H1 (cell line): ENCODE measurements around the gene ZNF526. TPM values are rescaled to one million over a fixed set of nuclear protein-coding genes. Genes with fewer than 3 reads are reported as not detected.

ENCODE experiments used
- CTCF ChIA-PET: fragments of 300-600 bp; sonication (Branson Sonifier 250); formaldehyde crosslinking; loops from one replicate; lab custom pipeline; 2021; ENCODE audit not compliant: partially characterized antibody; lab: Charles Lee
- POLR2A ChIA-PET: fragments of 300-600 bp; sonication (Branson Sonifier 250); formaldehyde crosslinking; loops from one replicate; lab custom pipeline; 2021; ENCODE audit warnings: inconsistent platforms; ENCODE audit not compliant: partially characterized antibody; lab: Charles Lee
- DNase-seq, 2 experiments: peaks; one replicate each; pipeline versions ENCODE4 v3.0.0 to v3.0.0-alpha.2; 2010 to 2022; ENCODE audit warnings: low spot score in 2 of 2, low read depth in 1 of 2, mixed read lengths in 1 of 2
- FAIRE-seq: peaks from 2 replicates; lab custom pipeline; 2011; peaks lifted over from hg19 to GRCh38; lab: Jason Lieb, UNC
- H2AFZ ChIP-seq: 2 replicates; pipeline ENCODE4 v1.8.1; 2012; ENCODE audit warnings: low read length, inconsistent platforms
- H2AK5ac ChIP-seq: 2 replicates; pipeline ENCODE4 v1.6.1; 2013; ENCODE audit warnings: low read depth, low read length
- H2BK120ac ChIP-seq: replicated peaks from 2 replicates; pipeline ENCODE3; 2013; ENCODE audit warnings: low read depth, low read length, inconsistent platforms
- H2BK12ac ChIP-seq: 2 replicates; pipeline ENCODE4 v1.6.1; 2013; ENCODE audit warnings: low read depth, low read length
- H2BK15ac ChIP-seq: 2 replicates; pipeline ENCODE4 v1.6.1; 2013; ENCODE audit warnings: low read length
- H2BK20ac ChIP-seq: 2 replicates; pipeline ENCODE4 v1.6.1; 2013; ENCODE audit warnings: low read length
- H2BK5ac ChIP-seq: 2 replicates; pipeline ENCODE4 v1.6.1; 2013; ENCODE audit warnings: low read depth, low read length
- H3K14ac ChIP-seq: 2 replicates; pipeline ENCODE4 v1.6.1; 2013; ENCODE audit warnings: inconsistent platforms; ENCODE audit not compliant: insufficient read length
- H3K18ac ChIP-seq: 2 replicates; pipeline ENCODE4 v1.6.1; 2013; ENCODE audit warnings: low read length; ENCODE audit errors: extremely low read depth
- H3K23ac ChIP-seq: 2 replicates; pipeline ENCODE4 v1.6.1; 2013; ENCODE audit warnings: inconsistent platforms; ENCODE audit not compliant: insufficient read length
- H3K23me2 ChIP-seq: 2 replicates; pipeline ENCODE4 v1.6.1; 2013; ENCODE audit warnings: low read depth, low read length
- H3K27ac ChIP-seq: 2 replicates; pipeline ENCODE4 v1.6.1; 2011; ENCODE audit warnings: low read depth, low read length, inconsistent platforms
- H3K27me3 ChIP-seq, 4 experiments: replicated peaks in 1 of 4; 1 replicate in 1 of 4; 2 replicates in 3 of 4; pipeline versions ENCODE4 v1.6.1 to v1.8.1; 2011 to 2013; ENCODE audit warnings: low read length in 3 of 4, mild to moderate bottlenecking in 3 of 4, inconsistent platforms in 2 of 4, mixed read lengths in 2 of 4, moderate library complexity in 1 of 4; ENCODE audit not compliant: control insufficient read depth in 3 of 4, insufficient read depth in 3 of 4; ENCODE audit errors: extremely low read depth in 1 of 4
- H3K36me3 ChIP-seq, 4 experiments: 2 replicates each; pipeline versions ENCODE4 v1.6.1 to v1.8.1; 2011 to 2013; ENCODE audit warnings: mild to moderate bottlenecking in 4 of 4, low read length in 3 of 4, moderate library complexity in 2 of 4, control low read depth in 1 of 4, inconsistent platforms in 1 of 4; ENCODE audit not compliant: insufficient read depth in 4 of 4, control insufficient read depth in 2 of 4
- H3K4ac ChIP-seq: replicated peaks from 2 replicates; pipeline ENCODE3; 2013; ENCODE audit warnings: low read length, low read depth, mixed read lengths, inconsistent platforms; ENCODE audit not compliant: insufficient read length
- H3K4me1 ChIP-seq, 4 experiments: replicated peaks in 1 of 4; 1 replicate in 1 of 4; 2 replicates in 3 of 4; pipeline versions ENCODE4 v1.6.1 to v1.8.1; 2011 to 2013; ENCODE audit warnings: low read length in 3 of 4, inconsistent platforms in 2 of 4, mixed read lengths in 1 of 4; ENCODE audit not compliant: insufficient read depth in 4 of 4, control insufficient read depth in 3 of 4
- H3K4me2 ChIP-seq, 2 experiments: 2 replicates each; pipeline versions ENCODE4 v1.6.1 to v1.8.1; 2011 to 2013; ENCODE audit warnings: low read depth in 2 of 2, low read length in 2 of 2, control low read depth in 1 of 2, inconsistent platforms in 1 of 2, mild to moderate bottlenecking in 1 of 2; ENCODE audit not compliant: insufficient read depth in 1 of 2
- H3K4me3 ChIP-seq, 4 experiments: fragments of 200-600, 300-600 bp in 1 of 4; sonication (generic), shearing (Covaris generic), sonication (Bioruptor Twin) in 1 of 4; 2 replicates each; pipeline versions ENCODE4 v1.5.1 to v1.8.1; 2011 to 2016; ENCODE audit warnings: low read length in 4 of 4, low read depth in 3 of 4, control low read depth in 2 of 4, inconsistent platforms in 2 of 4, mild to moderate bottlenecking in 2 of 4, mixed read lengths in 1 of 4, moderate library complexity in 1 of 4; ENCODE audit not compliant: insufficient read depth in 2 of 4; ENCODE audit errors: extremely low read depth in 1 of 4
- H3K56ac ChIP-seq: replicated peaks from 2 replicates; pipeline ENCODE3; 2013; ENCODE audit warnings: low read depth, mild to moderate bottlenecking, mixed read lengths, low read length, inconsistent platforms; ENCODE audit not compliant: insufficient read length
- H3K79me1 ChIP-seq: 2 replicates; pipeline ENCODE4 v1.6.1; 2013; ENCODE audit warnings: low read depth, low read length, control low read depth
- H3K79me2 ChIP-seq, 2 experiments: 2 replicates each; pipeline versions ENCODE4 v1.6.1 to v1.8.1; 2012 to 2013; ENCODE audit warnings: low read length in 2 of 2, mild to moderate bottlenecking in 2 of 2, inconsistent platforms in 1 of 2; ENCODE audit not compliant: insufficient read depth in 2 of 2, control insufficient read depth in 1 of 2
- H3K9ac ChIP-seq, 4 experiments: replicated peaks in 1 of 4; 1 replicate in 1 of 4; 2 replicates in 3 of 4; pipeline versions ENCODE4 v1.6.1 to v1.8.1; 2011 to 2013; ENCODE audit warnings: low read depth in 3 of 4, low read length in 3 of 4, control low read depth in 2 of 4, mild to moderate bottlenecking in 2 of 4, moderate library complexity in 2 of 4, inconsistent platforms in 1 of 4; ENCODE audit errors: extremely low read depth in 1 of 4
- H3K9me3 ChIP-seq, 2 experiments: 2 replicates each; pipeline versions ENCODE4 v1.6.1 to v1.8.1; 2012 to 2013; ENCODE audit warnings: mild to moderate bottlenecking in 2 of 2, moderate library complexity in 2 of 2, control low read depth in 1 of 2, inconsistent platforms in 1 of 2, low read depth in 1 of 2, low read length in 1 of 2, mixed read lengths in 1 of 2; ENCODE audit not compliant: insufficient read depth in 2 of 2
- H4K20me1 ChIP-seq, 2 experiments: replicated peaks in 1 of 2; 2 replicates each; pipeline versions ENCODE3 to v1.8.1; 2011 to 2013; ENCODE audit warnings: inconsistent platforms in 2 of 2, low read length in 2 of 2, mild to moderate bottlenecking in 1 of 2; ENCODE audit not compliant: insufficient read depth in 2 of 2, control insufficient read depth in 1 of 2
- H4K5ac ChIP-seq: 2 replicates; pipeline ENCODE4 v1.6.1; 2013; ENCODE audit warnings: low read length, low read depth, mixed read lengths, inconsistent platforms; ENCODE audit not compliant: insufficient read length
- H4K8ac ChIP-seq: 2 replicates; pipeline ENCODE4 v1.8.0; 2013; ENCODE audit warnings: mild to moderate bottlenecking, moderate library complexity, low read length, inconsistent platforms; ENCODE audit not compliant: insufficient read depth; ENCODE audit errors: extremely low read depth
- H4K91ac ChIP-seq: replicated peaks from 2 replicates; pipeline ENCODE3; 2013; ENCODE audit warnings: low read length, mixed read lengths, inconsistent platforms; ENCODE audit not compliant: insufficient read length
- BRCA1 ChIP-seq: IDR thresholded peaks from 2 replicates; pipeline ENCODE4 v1.6.1; 2012; ENCODE audit warnings: low read depth, low read length, improper control_type of control experiment
- CEBPB ChIP-seq: IDR thresholded peaks from 2 replicates; pipeline ENCODE4 v1.6.1; 2012; ENCODE audit warnings: low read depth, low read length
- CREB1 ChIP-seq: IDR thresholded peaks from 2 replicates; pipeline ENCODE4 v1.6.1; 2012; ENCODE audit warnings: inconsistent platforms
- EZH2 ChIP-seq: fragments of 200-600 bp; sonication (generic); IDR thresholded peaks from 2 replicates; pipeline ENCODE4 v1.7.1; 2012; ENCODE audit warnings: low read depth, mild to moderate bottlenecking, moderate library complexity, low read length, inconsistent platforms; ENCODE audit not compliant: severe bottlenecking
- FOSL1 ChIP-seq: IDR thresholded peaks from 2 replicates; pipeline ENCODE4 v1.6.1; 2011; ENCODE audit warnings: mild to moderate bottlenecking, low read depth, low read length, moderate library complexity; ENCODE audit not compliant: insufficient read depth
- KDM5A ChIP-seq: fragments of 200-600 bp; IDR thresholded peaks from 2 replicates; pipeline ENCODE4 v1.7.1; 2012; ENCODE audit warnings: mild to moderate bottlenecking, low read length, inconsistent platforms, mixed read lengths
- NRF1 ChIP-seq: IDR thresholded peaks from 2 replicates; pipeline ENCODE4 v1.6.1; 2011; ENCODE audit warnings: mild to moderate bottlenecking, low read depth, low read length, improper control_type of control experiment
- RAD21 ChIP-seq, 2 experiments: IDR thresholded peaks in 1 of 2; conservative IDR thresholded peaks in 1 of 2; 2 replicates each; pipeline ENCODE4 v1.6.1; 2011; ENCODE audit warnings: low read depth in 2 of 2, low read length in 2 of 2, improper control_type of control experiment in 1 of 2, inconsistent platforms in 1 of 2, mild to moderate bottlenecking in 1 of 2, moderate library complexity in 1 of 2
- SIN3A ChIP-seq, 2 experiments: IDR thresholded peaks in 1 of 2; conservative IDR thresholded peaks in 1 of 2; 2 replicates each; pipeline ENCODE4 v1.6.1; 2011 to 2012; ENCODE audit warnings: low read length in 2 of 2, improper control_type of control experiment in 1 of 2, low read depth in 1 of 2, mild to moderate bottlenecking in 1 of 2
- SIRT6 ChIP-seq: IDR thresholded peaks from one replicate; pipeline ENCODE4 v1.7.1; 2012; ENCODE audit warnings: low read length, inconsistent platforms
- TBP ChIP-seq: IDR thresholded peaks from 2 replicates; pipeline ENCODE4 v1.6.1; 2011; ENCODE audit warnings: low read depth, low read length, improper control_type of control experiment
- WGBS, 2 experiments: shearing (Covaris generic) in 1 of 2; methylation state at CpG; one replicate each; pipeline versions ENCODE4 v1.1.6 to v1.1.7; 2013 to 2015; ENCODE audit warnings: low lambda C conversion rate in 2 of 2, mixed read lengths in 2 of 2, inconsistent platforms in 1 of 2, low coverage in 1 of 2, missing lambda C conversion rate in 1 of 2; ENCODE audit not compliant: insufficient replicate concordance in 2 of 2, insufficient coverage in 1 of 2, insufficient read length in 1 of 2; ENCODE audit errors: extremely low coverage in 1 of 2, missing lambda C conversion rate in 1 of 2; 5-methylcytosine and 5-hydroxymethylcytosine counted together
- polyA plus RNA-seq, 7 experiments: library from polyadenylated mRNA; depleted of rRNA in 3 of 7; stranded (reverse) in 5 of 7; unstranded in 2 of 7; fragments of >200 nt in 5 of 7; fragments of 200-250 nt in 2 of 7; gene quantifications; 1 replicate in 5 of 7; 2 replicates in 1 of 7; 4 replicates in 1 of 7; pipeline versions ENCODE4 v1.2.1 to v1.2.3, GENCODE V29; 2011 to 2013; ENCODE audit warnings: missing spikeins in 2 of 7, mixed read lengths in 2 of 7
- total RNA-seq: library from RNA; stranded (reverse); fragmentation: NEBNext Ultra II Directional; extraction: Animal tissue kit (Norgen Biotek cat#: 25700); gene quantifications from 2 replicates; pipeline ENCODE4 v1.2.1, GENCODE V29; 2021
- TF ChIP-seq, protein P1 (sequence below): IDR thresholded peaks from 2 replicates; pipeline ENCODE4 v1.6.1; 2012; ENCODE audit warnings: low read length, inconsistent platforms

Gene ZNF526
- total and polyA plus RNA-seq, 2 of the 8 experiments (the other 6 are each of a cell fraction or from before 2014, with no cell fraction given): 8.4 to 14.1 TPM

DNA sequence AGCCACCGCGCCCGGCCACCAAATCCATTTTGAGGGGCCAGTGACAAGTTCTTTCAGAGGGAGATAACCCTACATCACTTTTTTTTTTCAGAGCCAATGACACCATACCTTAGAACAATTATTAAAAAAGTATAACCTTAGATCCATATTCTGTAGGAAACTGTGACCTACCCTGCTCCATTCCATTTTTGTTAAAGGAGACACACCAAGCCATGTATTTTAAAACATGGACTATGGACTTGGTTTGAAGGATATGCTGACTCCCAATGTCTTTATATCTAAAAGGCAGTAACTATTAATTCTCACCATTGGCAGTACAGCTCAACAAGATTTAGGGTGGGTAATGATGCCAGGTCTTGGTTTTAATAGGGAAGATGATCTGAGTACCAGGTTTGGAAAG lies 21.2 kb downstream of the ZNF526 start:
- H2BK20ac ChIP-seq: no peak overlapping the region
- H4K8ac ChIP-seq: no peak overlapping the region
- no peak overlapping the region for H2BK12ac ChIP-seq
- 95% methylated on average over 3 of the region's 3 CpGs; no CpG with 5 or more reads in 1 of the 2 experiments for WGBS, 2 experiments
- H2BK120ac ChIP-seq: no peak overlapping the region
- H3K27ac ChIP-seq: no peak overlapping the region
- no peak overlapping the region for H2BK15ac ChIP-seq
- no peak overlapping the region for H2BK5ac ChIP-seq
- peaks cover 0 to 7% (median 3%) of the 10 kb centered on the region in 4 experiments; a peak in 5 of 7 replicates for H3K4me1 ChIP-seq
- POLR2A ChIA-PET: interaction anchor here (1.0 to 5.0 kb wide), 5 partner anchors 9 to 38 kb away, joined by 3 to 23 read pairs (median 4); partner anchors contain the start of gene DEDD2
- no peak overlapping the region for H3K23ac ChIP-seq
- H2AFZ ChIP-seq: no peak overlapping the region
- H2AK5ac ChIP-seq: no peak overlapping the region
- H3K79me1 ChIP-seq: peaks cover 5% of the 10 kb centered on the region; the same call in 1 of the 2 replicates
- no peak for DNase-seq
- peaks cover 4 to 6% of the 10 kb centered on the region in 2 experiments for H4K20me1 ChIP-seq
- H3K9me3 ChIP-seq: no peaks in the 10 kb centered on the region
- peaks cover 0 to 16% of the 10 kb centered on the region in 2 experiments; a peak in 2 of 4 replicates for H3K79me2 ChIP-seq
- H4K5ac ChIP-seq: no peak overlapping the region
- no peak overlapping the region for H3K18ac ChIP-seq
- CTCF ChIA-PET: interaction anchor here (1.0 to 11.8 kb wide), 8 partner anchors 11 to 133 kb away, joined by 3 to 155 read pairs (median 4); partner anchors contain the start of gene ZNF526
- H3K4ac ChIP-seq: no peak overlapping the region
- H3K9ac ChIP-seq: 0 out of 7 replicates have a peak overlapping the region, but pooled peaks of 1 of the 4 experiments have one; percentile 89
- no peak for FAIRE-seq
- peaks cover 3 to 11% (median 7%) of the 10 kb centered on the region in 4 experiments; a peak in 6 of 8 replicates for H3K36me3 ChIP-seq
- no peak overlapping the region for H4K91ac ChIP-seq
- peaks cover 7% of the 10 kb centered on the region for H3K23me2 ChIP-seq
- peak overlapping the region; percentile 81 to 90 (median 85); a peak in 6 of 8 replicates for H3K4me3 ChIP-seq
- no peak overlapping the region for H3K56ac ChIP-seq
- no peaks in the 10 kb centered on the region; a peak in 1 of 7 replicates for H3K27me3 ChIP-seq
- H3K4me2 ChIP-seq: peak overlapping the region; percentile 66 to 77
- H3K14ac ChIP-seq: no peak overlapping the region
- TF ChIP-seq BRCA1: no peak
- no peak for TF ChIP-seq SIRT6
- TF ChIP-seq EZH2: no peak
- TF ChIP-seq CEBPB: no peak
- TF ChIP-seq TBP: no peak
- TF ChIP-seq, protein P1, sequence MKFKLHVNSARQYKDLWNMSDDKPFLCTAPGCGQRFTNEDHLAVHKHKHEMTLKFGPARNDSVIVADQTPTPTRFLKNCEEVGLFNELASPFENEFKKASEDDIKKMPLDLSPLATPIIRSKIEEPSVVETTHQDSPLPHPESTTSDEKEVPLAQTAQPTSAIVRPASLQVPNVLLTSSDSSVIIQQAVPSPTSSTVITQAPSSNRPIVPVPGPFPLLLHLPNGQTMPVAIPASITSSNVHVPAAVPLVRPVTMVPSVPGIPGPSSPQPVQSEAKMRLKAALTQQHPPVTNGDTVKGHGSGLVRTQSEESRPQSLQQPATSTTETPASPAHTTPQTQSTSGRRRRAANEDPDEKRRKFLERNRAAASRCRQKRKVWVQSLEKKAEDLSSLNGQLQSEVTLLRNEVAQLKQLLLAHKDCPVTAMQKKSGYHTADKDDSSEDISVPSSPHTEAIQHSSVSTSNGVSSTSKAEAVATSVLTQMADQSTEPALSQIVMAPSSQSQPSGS: no peak
- TF ChIP-seq FOSL1: no peak
- TF ChIP-seq RAD21 (IDR thresholded peaks at IDR 0.05 in 1 of 2, conservative IDR thresholded peaks at IDR 0.05 in 1 of 2; ENCODE audit: low read depth in 2 of 2, low read length in 2 of 2): no peak
- TF ChIP-seq NRF1: no peak
- no peak for TF ChIP-seq KDM5A
- no peak for TF ChIP-seq SIN3A (conservative IDR thresholded peaks at IDR 0.05 in 1 of 2, IDR thresholded peaks at IDR 0.05 in 1 of 2; ENCODE audit: low read depth in 1 of 2, low read length in 2 of 2)
- TF ChIP-seq CREB1: no peak
